Fibroblast of lung (primary cell): ENCODE results near the gene CCKAR.

ENCODE experiments used
- EZH2 ChIP-seq: IDR thresholded peaks from 2 replicates; pipeline ENCODE4 v1.5.1; 2012; ENCODE audit warnings: low read length, control low read depth, mild to moderate bottlenecking; ENCODE audit errors: missing control alignments
- TF ChIP-seq, protein P1 (sequence below), 2 donors: IDR thresholded peaks in 1 of 2; conservative IDR thresholded peaks in 1 of 2; 1 replicate in 1 of 2; 2 replicates in 1 of 2; pipeline ENCODE4 v1.5.1; 2011 to 2012; ENCODE audit warnings: low read length in 2 of 2, control low read depth in 1 of 2, inconsistent platforms in 1 of 2, low read depth in 1 of 2, mild to moderate bottlenecking in 1 of 2

DNA sequence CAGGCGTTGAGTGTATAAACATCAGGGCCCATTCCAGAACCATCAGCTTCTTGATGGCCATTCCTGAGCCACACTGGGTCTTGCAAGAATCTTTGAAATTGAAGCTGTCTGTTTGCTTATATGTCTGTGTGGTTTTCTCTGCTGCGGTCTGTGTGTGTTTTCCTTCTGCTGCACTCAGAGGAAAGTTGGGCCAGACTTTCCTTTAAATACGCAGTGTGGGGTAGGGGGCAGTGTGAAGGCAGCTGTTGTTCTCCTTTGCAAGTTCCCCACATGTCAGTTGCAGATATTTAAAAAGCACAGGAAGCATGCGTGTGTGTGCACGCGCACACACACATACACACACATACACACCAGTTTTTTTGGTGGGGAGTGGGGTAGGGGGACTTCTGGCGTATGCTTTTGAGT, 32.1 kb downstream of the CCKAR start:
- TF ChIP-seq, protein P1, sequence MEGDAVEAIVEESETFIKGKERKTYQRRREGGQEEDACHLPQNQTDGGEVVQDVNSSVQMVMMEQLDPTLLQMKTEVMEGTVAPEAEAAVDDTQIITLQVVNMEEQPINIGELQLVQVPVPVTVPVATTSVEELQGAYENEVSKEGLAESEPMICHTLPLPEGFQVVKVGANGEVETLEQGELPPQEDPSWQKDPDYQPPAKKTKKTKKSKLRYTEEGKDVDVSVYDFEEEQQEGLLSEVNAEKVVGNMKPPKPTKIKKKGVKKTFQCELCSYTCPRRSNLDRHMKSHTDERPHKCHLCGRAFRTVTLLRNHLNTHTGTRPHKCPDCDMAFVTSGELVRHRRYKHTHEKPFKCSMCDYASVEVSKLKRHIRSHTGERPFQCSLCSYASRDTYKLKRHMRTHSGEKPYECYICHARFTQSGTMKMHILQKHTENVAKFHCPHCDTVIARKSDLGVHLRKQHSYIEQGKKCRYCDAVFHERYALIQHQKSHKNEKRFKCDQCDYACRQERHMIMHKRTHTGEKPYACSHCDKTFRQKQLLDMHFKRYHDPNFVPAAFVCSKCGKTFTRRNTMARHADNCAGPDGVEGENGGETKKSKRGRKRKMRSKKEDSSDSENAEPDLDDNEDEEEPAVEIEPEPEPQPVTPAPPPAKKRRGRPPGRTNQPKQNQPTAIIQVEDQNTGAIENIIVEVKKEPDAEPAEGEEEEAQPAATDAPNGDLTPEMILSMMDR (conservative IDR thresholded peaks at IDR 0.05 in 1 of 2, IDR thresholded peaks at IDR 0.05 in 1 of 2; ENCODE audit: low read depth in 1 of 2, low read length in 2 of 2): peak in 1 of 2 donors; percentile 23
- no peak for TF ChIP-seq EZH2
